ENCODE data around the gene DAPK2. TPM values are rescaled to one million over a fixed set of nuclear protein-coding genes. Genes with fewer than 3 reads are reported as not detected.

DAPK2 gene
- total and polyA plus RNA-seq, 2 of the 13 experiments (the other 11 are each of a cell fraction or from before 2014, with no cell fraction given) = 0.33 to 0.63 TPM

GRCh38 chr15:64004056-64004455 lies 42.2 kb downstream of the DAPK2 start (continued):
- TF ChIP-seq USF2 (IDR thresholded peaks at IDR 0.05; ENCODE audit: low read depth, low read length) (no peak), USF2 (CRISPR knock-in tag; IDR thresholded peaks at IDR 0.05; ENCODE audit: borderline replicate concordance) (no peak), ZNF556 (CRISPR knock-in tag; IDR thresholded peaks at IDR 0.05; ENCODE audit: borderline replicate concordance) (no peak), ZKSCAN5 (CRISPR knock-in tag; IDR thresholded peaks at IDR 0.05) (no peak)

- DNase-seq (ENCODE audit: low spot score) (no peak), ATAC-seq (no peak), FAIRE-seq (no peak)
- ChIA-PET POLR2A (no interaction called here), CTCF (ENCODE audit: low intra/inter-chr PET ratio, low total read pairs) (no interaction called here)
- Histone ChIP-seq H3K27me3 (ENCODE audit: control insufficient read depth in 1 of 2, insufficient read depth in 2 of 2, low read length in 2 of 2) (peaks cover 2 to 6% of the 10 kb centered on the region in 2 experiments; a peak in 2 of 5 replicates), H3K36me3 (replicated peaks in 1 of 2; ENCODE audit: control insufficient read depth in 1 of 2, insufficient read depth in 2 of 2, low read length in 2 of 2) (no peaks in the 10 kb centered on the region), H4K20me1 (ENCODE audit: insufficient read depth, low read length) (no peaks in the 10 kb centered on the region), H3K4me2 (ENCODE audit: low read depth, low read length) (no peak overlapping the region), H3K79me2 (ENCODE audit: insufficient read depth, low read length) (no peaks in the 10 kb centered on the region), H3K9me3 (ENCODE audit: low read length) (no peaks in the 10 kb centered on the region), H3K9ac (ENCODE audit: insufficient read depth, low read depth, low read length) (no peak overlapping the region), H3K27ac (ENCODE audit: extremely low read length, insufficient read depth, low read length) (no peak overlapping the region), H3K4me1 (ENCODE audit: insufficient read depth, low read length) (peaks cover 39% of the 10 kb centered on the region), H3K4me3 (replicated peaks in 1 of 3; ENCODE audit: insufficient read depth in 1 of 3, low read depth in 2 of 3, low read length in 3 of 3) (no peak overlapping the region), H2AFZ (ENCODE audit: low read length) (no peak overlapping the region)
- in situ Hi-C loops (cut with HindIII; ENCODE audit: extremely low pct_ligation_motif_present, low pct_unique_long_range_greater_than_20kb) = no loop called here
- intact Hi-C loops (cut with micrococcal nuclease; ENCODE audit: unreplicated experiment) = no loop called here
- BruUV-seq (replicated peaks) = no TSS peak
- 67% methylated on average over 4 of the region's 4 CpGs for WGBS (ENCODE audit: low lambda C conversion rate)
- no peak for TF ChIP-seq XBP1 (CRISPR knock-in tag; IDR thresholded peaks at IDR 0.05)
- no peak for TF ChIP-seq SP140L (CRISPR knock-in tag; IDR thresholded peaks at IDR 0.05; ENCODE audit: borderline replicate concordance)
- no peak for TF ChIP-seq ZMAT3 (CRISPR knock-in tag; conservative IDR thresholded peaks at IDR 0.05)
- TF ChIP-seq PCBP1 (IDR thresholded peaks at IDR 0.05; ENCODE audit: borderline replicate concordance, low read depth, low read length) = no peak
- TF ChIP-seq BCL6 (CRISPR knock-in tag; IDR thresholded peaks at IDR 0.05) = no peak
- TF ChIP-seq EED (CRISPR knock-in tag; IDR thresholded peaks at IDR 0.05) = no peak
- no peak for TF ChIP-seq SALL1 (CRISPR knock-in tag; IDR thresholded peaks at IDR 0.05)
- TF ChIP-seq GFI1 (CRISPR knock-in tag; IDR thresholded peaks at IDR 0.05; ENCODE audit: borderline replicate concordance) = no peak
- TF ChIP-seq ZNF317 (CRISPR knock-in tag; IDR thresholded peaks at IDR 0.05) = no peak
- TF ChIP-seq PREB (CRISPR knock-in tag; IDR thresholded peaks at IDR 0.05) = no peak
- TF ChIP-seq HDAC6 (IDR thresholded peaks at IDR 0.05; ENCODE audit: low read depth, low read length) = no peak
- no peak for TF ChIP-seq ATM (IDR thresholded peaks at IDR 0.05; ENCODE audit: borderline replicate concordance)
- no peak for TF ChIP-seq ARHGAP35 (CRISPR knock-in tag; IDR thresholded peaks at IDR 0.05; ENCODE audit: borderline replicate concordance)
- no peak for TF ChIP-seq ZNF816 (CRISPR knock-in tag; IDR thresholded peaks at IDR 0.05; ENCODE audit: borderline replicate concordance)
- no peak for TF ChIP-seq POGK (CRISPR knock-in tag; conservative IDR thresholded peaks at IDR 0.05)
- no peak for TF ChIP-seq SIN3B (IDR thresholded peaks at IDR 0.05; ENCODE audit: low read length)
Measured at GRCh38 chr15:64003182-64003581, 43.1 kb downstream of the DAPK2 start.

All from HepG2 (cell line).